Neural cell (in vitro differentiated cells): ENCODE results near the gene STUM. TPM values are rescaled to one million over a fixed set of nuclear protein-coding genes. Genes with fewer than 3 reads are reported as not detected.

Experiments used
- H2AFZ ChIP-seq: fragments of 200-600, 300-800 bp; sonication (generic), shearing (Covaris generic); 2 replicates; pipeline ENCODE4 v1.6.0; 2014; ENCODE audit warnings: low read depth, mild to moderate bottlenecking, antibody characterized with exemption, low read length, moderate library complexity
- H3F3A ChIP-seq: fragments of 200-600 bp; shearing (Covaris generic); 2 replicates; pipeline ENCODE4 v1.6.1; 2016; ENCODE audit warnings: mild to moderate bottlenecking, moderate library complexity, mixed read lengths, antibody characterized with exemption, low read length; ENCODE audit not compliant: insufficient read depth, poor library complexity, severe bottlenecking
- H3K27ac ChIP-seq: fragments of 200-600, 300-800 bp; sonication (generic), shearing (Covaris generic); 2 replicates; pipeline ENCODE4 v1.5.1; 2014; ENCODE audit warnings: mild to moderate bottlenecking, low read length, moderate library complexity
- H3K27me3 ChIP-seq: fragments of 300-800, 200-600 bp; sonication (generic), shearing (Covaris generic); 2 replicates; pipeline ENCODE4 v1.6.0; 2014; ENCODE audit warnings: mild to moderate bottlenecking, low read depth, low read length, moderate library complexity; ENCODE audit not compliant: insufficient read depth
- H3K36me3 ChIP-seq: fragments of 300-800, 200-600 bp; sonication (generic), shearing (Covaris generic); 2 replicates; pipeline ENCODE4 v1.5.1; 2014; ENCODE audit warnings: mild to moderate bottlenecking, antibody characterized with exemption, low read length, moderate library complexity; ENCODE audit not compliant: insufficient read depth
- H3K4me2 ChIP-seq: fragments of 300-800, 200-600 bp; sonication (generic), shearing (Covaris generic); 2 replicates; pipeline ENCODE4 v1.6.0; 2014; ENCODE audit warnings: mild to moderate bottlenecking, low read length
- H3K4me3 ChIP-seq: fragments of 300-800, 200-600 bp; sonication (generic), shearing (Covaris generic); 2 replicates; pipeline ENCODE4 v1.5.1; 2014; ENCODE audit warnings: mild to moderate bottlenecking, low read length, moderate library complexity
- H3K79me2 ChIP-seq: fragments of 200-600 bp; shearing (Covaris generic); replicated peaks from 2 replicates; pipeline ENCODE4 v1.6.0; 2014; ENCODE audit warnings: mild to moderate bottlenecking, low read length, moderate library complexity; ENCODE audit not compliant: insufficient read depth
- H3K9ac ChIP-seq: fragments of 300-800, 200-600 bp; sonication (generic), shearing (Covaris generic); 2 replicates; pipeline ENCODE4 v1.6.1; 2016; ENCODE audit warnings: mild to moderate bottlenecking, low read length, mixed read lengths
- H3K9me2 ChIP-seq: fragments of 200-600 bp; shearing (Covaris generic); 2 replicates; pipeline ENCODE4 v1.6.1; 2016; ENCODE audit warnings: mild to moderate bottlenecking, low read length, mixed read lengths; ENCODE audit not compliant: insufficient read depth
- H3K9me3 ChIP-seq: fragments of 200-600, 300-800 bp; sonication (generic), shearing (Covaris generic); 2 replicates; pipeline ENCODE4 v1.6.1; 2016; ENCODE audit warnings: mild to moderate bottlenecking, mixed run types, low read length, moderate library complexity, mixed read lengths
- H4K20me1 ChIP-seq: fragments of 200-600 bp; shearing (Covaris generic); 2 replicates; pipeline ENCODE4 v1.6.1; 2016; ENCODE audit warnings: mild to moderate bottlenecking, mixed run types; ENCODE audit not compliant: insufficient read depth
- CTCF ChIP-seq: fragments of 450-650 bp; IDR thresholded peaks from 2 replicates; pipeline ENCODE4 v1.5.1; 2014; ENCODE audit warnings: antibody characterized with exemption, mild to moderate bottlenecking, moderate library complexity; ENCODE audit not compliant: poor library complexity, severe bottlenecking
- EP300 ChIP-seq: fragments of 450-650 bp; conservative IDR thresholded peaks from 2 replicates; pipeline ENCODE4 v1.6.1; 2014; ENCODE audit warnings: antibody characterized with exemption, mild to moderate bottlenecking, moderate library complexity; ENCODE audit not compliant: poor library complexity, severe bottlenecking
- EZH2 ChIP-seq: fragments of 200-600, 300-800 bp; shearing (Covaris generic), sonication (generic); IDR thresholded peaks from 2 replicates; pipeline ENCODE4 v1.6.1; 2014; ENCODE audit warnings: antibody characterized with exemption, low read length, borderline replicate concordance, mild to moderate bottlenecking; ENCODE audit not compliant: insufficient read depth, poor library complexity, severe bottlenecking
- MXI1 ChIP-seq: fragments of 450-650 bp; conservative IDR thresholded peaks from 2 replicates; pipeline ENCODE4 v1.6.1; 2014; ENCODE audit warnings: antibody characterized with exemption, mild to moderate bottlenecking; ENCODE audit not compliant: poor library complexity, severe bottlenecking
- POLR2AphosphoS5 ChIP-seq: IDR thresholded peaks from 2 replicates; pipeline ENCODE4 v1.6.1; 2012
- RAD21 ChIP-seq: fragments of 450-650 bp; conservative IDR thresholded peaks from 2 replicates; pipeline ENCODE4 v1.6.1; 2014; ENCODE audit warnings: antibody characterized with exemption, mild to moderate bottlenecking, moderate library complexity
- REST ChIP-seq: IDR thresholded peaks from 2 replicates; pipeline ENCODE4 v1.6.1; 2012; ENCODE audit warnings: borderline replicate concordance
- SMC3 ChIP-seq: fragments of 450-650 bp; conservative IDR thresholded peaks from 2 replicates; pipeline ENCODE4 v1.6.1; 2014; ENCODE audit warnings: antibody characterized with exemption, mild to moderate bottlenecking, moderate library complexity; ENCODE audit not compliant: poor library complexity
- TAF1 ChIP-seq: IDR thresholded peaks from 2 replicates; pipeline ENCODE4 v1.6.1; 2012; ENCODE audit warnings: low read depth
- polyA plus RNA-seq: library from polyadenylated mRNA; depleted of rRNA; stranded (reverse); fragments of >200 nt; gene quantifications from 2 replicates; pipeline ENCODE4 v1.2.3, GENCODE V29; 2014

STUM gene
- polyA plus RNA-seq, 1 donor from 2014 or later, result 0.52 TPM

GRCh38 chr1:226577401-226578180 lies 29.0 kb downstream of the STUM start:
- H3K36me3 ChIP-seq, result no peaks in the 10 kb centered on the region
- H3K4me3 ChIP-seq, result no peak overlapping the region
- no peak overlapping the region for H3K9ac ChIP-seq
- no peak overlapping the region for H2AFZ ChIP-seq
- H3K4me2 ChIP-seq, result no peak overlapping the region
- no peak for TF ChIP-seq TAF1
- no peak for TF ChIP-seq RAD21
- no peak for TF ChIP-seq EP300
- no peak for TF ChIP-seq SMC3
- TF ChIP-seq POLR2AphosphoS5, result no peak
- TF ChIP-seq CTCF, result no peak
- no peak for TF ChIP-seq EZH2
- TF ChIP-seq MXI1, result no peak
- no peak for TF ChIP-seq REST
- H3K27me3 ChIP-seq, result no peaks in the 10 kb centered on the region
- H3K79me2 ChIP-seq, result no peaks in the 10 kb centered on the region
- H3K9me2 ChIP-seq, result no peaks in the 10 kb centered on the region
- H3F3A ChIP-seq, result no peaks in the 10 kb centered on the region
- H3K27ac ChIP-seq, result no peak overlapping the region
- no peaks in the 10 kb centered on the region for H4K20me1 ChIP-seq
- H3K9me3 ChIP-seq, result no peaks in the 10 kb centered on the region

- Histone ChIP-seq H3K27ac (no peak overlapping the region), H3K79me2 (no peaks in the 10 kb centered on the region), H3K4me2 (no peak overlapping the region), H3K9ac (no peak overlapping the region), H3F3A (no peaks in the 10 kb centered on the region), H3K9me3 (no peaks in the 10 kb centered on the region), H2AFZ (no peak overlapping the region), H3K4me3 (no peak overlapping the region), H3K36me3 (no peaks in the 10 kb centered on the region), H3K9me2 (no peaks in the 10 kb centered on the region), H3K27me3 (no peaks in the 10 kb centered on the region), H4K20me1 (no peaks in the 10 kb centered on the region)
- no peak for TF ChIP-seq RAD21
- TF ChIP-seq REST, result no peak
- TF ChIP-seq TAF1, result no peak
- no peak for TF ChIP-seq MXI1
- TF ChIP-seq POLR2AphosphoS5, result no peak
- TF ChIP-seq CTCF, result no peak
- TF ChIP-seq SMC3, result no peak
- no peak for TF ChIP-seq EP300
- TF ChIP-seq EZH2, result no peak
Measured at GRCh38 chr1:226578946-226579578, 30.5 kb downstream of the STUM start.
